Effector CD8-positive, alpha-beta T cell (primary cell): ENCODE results near the gene CTIF.
"Not testable (repeated sequence)": the region's sequence is repeated elsewhere in the genome, so short reads cannot be mapped to it uniquely, and the experiment has no call there.

Experiments
- DNase-seq: peaks from one replicate; lab custom pipeline; 2025; lab: John Stamatoyannopoulos, UW

CTIF gene

GRCh38 chr18:48708807-48709206 is 170.0 kb downstream of the CTIF start:
- DNase-seq: no peak

- no peak for DNase-seq
Observed at GRCh38 chr18:48709371-48710062, 170.7 kb downstream of the CTIF start.

- DNase-seq: no peak
Observed at GRCh38 chr18:48711651-48712486, 173.0 kb downstream of the CTIF start.

GRCh38 chr18:48713309-48713708 is 174.5 kb downstream of the CTIF start:
- no peak for DNase-seq

GRCh38 chr18:48714873-48715272 is 176.0 kb downstream of the CTIF start:
- no peak for DNase-seq

GRCh38 chr18:48715711-48716361 is 177.0 kb downstream of the CTIF start:
- no peak for DNase-seq

- DNase-seq: not testable (repeated sequence)
Observed at GRCh38 chr18:48717227-48717626, 178.4 kb downstream of the CTIF start.

GRCh38 chr18:48718251-48718959 is 179.6 kb downstream of the CTIF start:
- DNase-seq: no peak

- DNase-seq: no peak
Observed at GRCh38 chr18:48719388-48719787, 180.6 kb downstream of the CTIF start.

GRCh38 chr18:48719974-48720654 is 181.3 kb downstream of the CTIF start:
- DNase-seq: no peak

- DNase-seq: no peak
Observed at GRCh38 chr18:48720655-48721025, 181.8 kb downstream of the CTIF start.

GRCh38 chr18:48721312-48721711 is 182.5 kb downstream of the CTIF start:
- no peak for DNase-seq

- DNase-seq: no peak
Observed at GRCh38 chr18:48723016-48723415, 184.2 kb downstream of the CTIF start.

- DNase-seq: no peak
Observed at GRCh38 chr18:48723837-48724236, 185.0 kb downstream of the CTIF start.

GRCh38 chr18:48724442-48724841 is 185.6 kb downstream of the CTIF start:
- no peak for DNase-seq

- DNase-seq: no peak
Observed at GRCh38 chr18:48724939-48725338, 186.1 kb downstream of the CTIF start.

- no peak for DNase-seq
Observed at GRCh38 chr18:48725562-48725961, 186.7 kb downstream of the CTIF start.

GRCh38 chr18:48727681-48728080 is 188.8 kb downstream of the CTIF start:
- DNase-seq: no peak

- DNase-seq: no peak
Observed at GRCh38 chr18:48728204-48728833, 189.5 kb downstream of the CTIF start.

- no peak for DNase-seq
Observed at GRCh38 chr18:48729404-48729803, 190.6 kb downstream of the CTIF start.

- no peak for DNase-seq
Observed at GRCh38 chr18:48730010-48730409, 191.2 kb downstream of the CTIF start.
